Subcutaneous abdominal adipose tissue (tissue), 5 donors: ENCODE data around the gene GPR34.
"Not testable (repeated sequence)": the region's sequence is repeated elsewhere in the genome, so short reads cannot be mapped to it uniquely, and the experiment has no call there.

ENCODE experiments used
- H3K27ac ChIP-seq: one replicate; pipeline ENCODE4 v1.7.0; 2013; ENCODE audit warnings: low read depth, mild to moderate bottlenecking, inconsistent platforms, low read length, moderate library complexity
- H3K27me3 ChIP-seq, 5 donors: one replicate each; pipeline ENCODE4 v1.7.0; 2013; ENCODE audit warnings: low read length in 5 of 5, inconsistent platforms in 1 of 5; ENCODE audit not compliant: control insufficient read depth in 5 of 5, insufficient read depth in 4 of 5
- H3K36me3 ChIP-seq, 5 donors: one replicate each; pipeline ENCODE4 v1.7.0; 2013; ENCODE audit warnings: low read length in 5 of 5; ENCODE audit not compliant: control insufficient read depth in 5 of 5, insufficient read depth in 5 of 5
- H3K4me1 ChIP-seq, 5 donors: one replicate each; pipeline ENCODE4 v1.7.0; 2013; ENCODE audit warnings: low read length in 5 of 5, mild to moderate bottlenecking in 3 of 5, moderate library complexity in 1 of 5; ENCODE audit not compliant: control insufficient read depth in 5 of 5, insufficient read depth in 5 of 5
- H3K4me3 ChIP-seq, 5 donors: one replicate each; pipeline ENCODE4 v1.7.0; 2013; ENCODE audit warnings: low read length in 5 of 5, low read depth in 1 of 5
- H3K9ac ChIP-seq, 5 donors: one replicate each; pipeline ENCODE4 v1.7.0; 2013; ENCODE audit warnings: low read length in 5 of 5, mild to moderate bottlenecking in 4 of 5, moderate library complexity in 3 of 5
- H3K9me3 ChIP-seq, 5 donors: one replicate each; pipeline ENCODE4 v1.7.0; 2013; ENCODE audit warnings: low read length in 5 of 5; ENCODE audit not compliant: control insufficient read depth in 5 of 5
- donor health status: healthy.
- donor health status: healthy.
- donor health status: healthy.
- donor health status: healthy.
- donor health status: healthy.

The GPR34 gene

DNA sequence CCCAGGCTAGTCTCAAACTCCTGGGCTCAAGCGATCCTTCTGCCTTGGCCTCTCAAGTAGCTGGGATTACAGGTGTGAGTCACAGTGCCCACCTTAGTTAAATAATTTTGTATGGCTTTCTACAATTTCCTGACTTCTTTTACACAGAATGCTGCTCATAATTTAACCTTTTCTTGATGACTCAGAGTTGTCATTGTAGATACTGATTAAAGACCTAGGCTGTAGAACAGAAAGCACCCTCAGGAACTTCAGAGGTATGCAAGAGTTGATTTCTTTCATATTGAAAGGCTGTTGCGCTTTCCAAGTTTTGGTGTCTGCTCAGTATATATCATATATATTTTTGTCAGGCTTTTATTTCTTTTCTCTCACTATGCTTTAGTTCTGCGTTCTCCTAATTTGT, 21.1 kb upstream of the GPR34 start:
- no peaks in the 10 kb centered on the region for H3K27me3 ChIP-seq
- H3K4me3 ChIP-seq, result no peak overlapping the region
- no peak overlapping the region for H3K27ac ChIP-seq
- no peak overlapping the region for H3K9ac ChIP-seq
- no peaks in the 10 kb centered on the region for H3K9me3 ChIP-seq
- no peaks in the 10 kb centered on the region for H3K36me3 ChIP-seq
- peaks cover 0 to 8% (median 4%) of the 10 kb centered on the region in 5 donors for H3K4me1 ChIP-seq

DNA sequence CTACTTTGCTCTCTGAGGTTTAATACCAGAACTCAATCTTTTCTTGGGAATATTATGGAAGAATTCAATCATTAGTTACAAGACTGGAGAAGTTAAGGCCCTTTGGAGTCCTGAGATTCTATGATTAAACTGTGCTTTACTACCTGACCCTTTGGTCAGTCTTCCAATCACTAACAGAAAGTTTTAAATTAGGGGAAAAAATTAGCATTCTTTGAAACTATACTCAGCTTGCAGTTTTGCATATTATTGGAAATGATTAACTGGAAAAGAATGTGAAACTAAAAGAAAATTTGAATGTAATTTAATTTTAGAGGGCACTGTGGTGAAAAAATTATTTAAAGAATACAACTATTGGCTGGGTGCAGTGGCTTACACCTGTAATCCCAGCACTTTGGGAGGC, 18.7 kb upstream of the GPR34 start:
- H3K9me3 ChIP-seq, result no peaks in the 10 kb centered on the region
- no peaks in the 10 kb centered on the region for H3K36me3 ChIP-seq
- no peak overlapping the region for H3K27ac ChIP-seq
- no peaks in the 10 kb centered on the region for H3K27me3 ChIP-seq
- peaks cover 0 to 8% (median 4%) of the 10 kb centered on the region in 5 donors for H3K4me1 ChIP-seq
- no peak overlapping the region for H3K9ac ChIP-seq
- H3K4me3 ChIP-seq, result no peak overlapping the region

DNA sequence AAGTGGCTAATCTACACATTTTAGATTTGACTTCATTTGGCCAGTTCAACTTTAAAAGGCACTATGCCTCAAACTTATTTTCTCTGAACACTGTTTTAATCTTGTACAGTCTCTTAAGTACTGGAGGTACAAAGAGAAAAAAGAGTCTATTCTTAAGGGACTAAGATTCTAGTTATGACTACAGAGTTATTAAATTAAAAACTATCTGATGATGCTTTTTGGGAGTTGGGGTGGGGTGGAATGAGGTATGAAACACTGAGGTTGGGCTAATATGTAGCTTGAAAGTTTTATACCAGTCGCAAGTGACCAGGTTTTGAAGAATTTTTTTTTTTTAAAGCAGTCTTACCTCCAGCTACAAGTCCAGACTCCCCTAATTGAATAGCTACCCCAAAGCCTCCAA, 17.7 kb upstream of the GPR34 start:
- no peaks in the 10 kb centered on the region for H3K36me3 ChIP-seq
- no peak overlapping the region for H3K9ac ChIP-seq
- no peaks in the 10 kb centered on the region for H3K9me3 ChIP-seq
- no peaks in the 10 kb centered on the region for H3K27me3 ChIP-seq
- no peak overlapping the region for H3K4me3 ChIP-seq
- no peak overlapping the region for H3K27ac ChIP-seq
- H3K4me1 ChIP-seq, result peaks cover 0 to 8% (median 0%) of the 10 kb centered on the region in 5 donors

DNA sequence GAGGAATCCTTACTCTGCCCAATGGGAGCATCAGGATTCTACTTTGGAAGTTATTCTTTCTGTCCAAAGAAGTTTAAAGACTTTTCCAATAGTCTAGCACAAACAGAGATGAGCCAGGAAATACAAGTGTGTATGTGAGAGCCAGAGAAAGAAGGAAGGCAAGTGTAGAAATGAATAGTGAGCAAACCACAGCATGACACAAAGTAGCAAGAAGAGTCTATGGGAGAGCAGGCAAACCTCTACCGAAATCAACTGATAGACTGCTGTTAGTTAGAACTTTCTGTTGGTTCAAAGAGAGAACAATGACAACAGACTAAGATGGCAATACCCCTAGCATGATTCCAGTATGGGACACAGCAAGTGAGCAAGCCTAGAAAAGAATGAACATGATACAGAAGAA, 16.1 kb upstream of the GPR34 start:
- Histone ChIP-seq H3K36me3 (no peaks in the 10 kb centered on the region), H3K27ac (no peak overlapping the region), H3K4me1 (peaks cover 0 to 3% (median 0%) of the 10 kb centered on the region in 5 donors), H3K27me3 (peaks cover 0 to 2% (median 0%) of the 10 kb centered on the region in 5 donors), H3K9me3 (no peaks in the 10 kb centered on the region), H3K9ac (no peak overlapping the region), H3K4me3 (no peak overlapping the region)

DNA sequence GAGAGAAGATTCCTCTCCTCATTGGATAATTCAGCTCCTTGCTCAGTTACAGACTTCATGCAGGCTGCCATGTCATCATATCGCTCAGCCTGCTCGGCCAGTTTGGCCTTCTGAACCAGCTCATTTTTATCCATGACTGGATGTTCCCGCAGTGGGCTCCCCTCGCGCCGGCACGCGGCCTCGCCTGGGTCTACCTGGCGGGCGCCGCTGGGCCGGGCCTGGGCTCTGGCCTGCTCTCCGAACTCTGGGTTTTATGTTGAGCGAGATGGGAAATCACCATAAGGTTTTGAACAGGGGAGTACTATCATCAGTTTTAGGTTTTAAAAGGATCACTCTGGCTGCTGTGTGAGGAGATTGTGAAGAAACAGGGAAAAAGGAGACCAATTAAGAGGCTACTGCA, 12.4 kb upstream of the GPR34 start:
- H3K4me3 ChIP-seq, H3K9ac ChIP-seq, H3K4me1 ChIP-seq, H3K27me3 ChIP-seq, H3K36me3 ChIP-seq, H3K9me3 ChIP-seq, H3K27ac ChIP-seq: not testable (repeated sequence)

DNA sequence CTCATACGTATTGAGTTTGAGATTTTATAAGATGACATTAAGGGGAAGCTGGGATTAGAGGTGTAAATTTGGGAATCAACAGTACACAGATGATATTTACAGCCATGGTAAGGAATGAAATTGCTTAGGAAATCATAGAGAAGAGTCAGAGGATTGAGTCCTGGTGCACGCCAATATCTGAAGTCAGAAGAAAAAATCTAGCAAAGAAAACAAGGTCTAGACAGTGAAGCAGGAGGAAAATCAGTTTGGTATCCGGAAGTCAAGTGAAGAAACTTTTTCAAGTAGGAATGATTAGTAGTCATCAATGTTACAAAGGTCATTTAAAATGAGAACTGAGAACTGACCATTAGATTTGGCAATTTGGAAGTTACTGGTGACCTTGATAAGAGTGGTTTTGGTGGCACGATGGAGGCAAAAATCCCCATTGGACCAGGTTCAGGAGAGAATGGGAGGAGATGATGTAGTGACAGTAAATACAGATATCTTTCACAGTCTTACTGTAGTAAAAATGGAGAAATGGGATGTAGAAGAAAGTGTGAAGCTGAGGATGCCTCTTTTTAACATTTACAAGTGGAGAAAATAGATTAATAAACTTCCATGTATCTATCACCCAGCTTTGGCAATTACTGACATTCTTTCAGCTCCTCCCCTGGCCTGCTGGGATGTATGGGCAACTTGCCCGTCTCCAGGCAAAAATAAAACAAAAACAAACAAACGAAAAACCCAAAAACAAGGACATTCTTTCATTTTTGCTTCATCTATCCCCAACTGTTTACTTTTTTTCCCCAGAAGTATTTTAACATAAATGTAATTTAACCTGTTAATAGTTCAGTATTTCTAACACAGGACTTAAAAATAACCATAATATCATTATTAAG, 11.4 kb upstream of the GPR34 start:
- no peaks in the 10 kb centered on the region for H3K9me3 ChIP-seq
- H3K4me1 ChIP-seq, result peaks cover 0 to 5% (median 0%) of the 10 kb centered on the region in 5 donors
- no peaks in the 10 kb centered on the region for H3K36me3 ChIP-seq
- peak overlapping the region in 1 of 5 donors; percentile 1 for H3K9ac ChIP-seq
- H3K4me3 ChIP-seq, result no peak overlapping the region
- H3K27ac ChIP-seq, result peak overlapping the region; percentile 64
- peaks cover 0 to 2% (median 0%) of the 10 kb centered on the region in 5 donors for H3K27me3 ChIP-seq

DNA sequence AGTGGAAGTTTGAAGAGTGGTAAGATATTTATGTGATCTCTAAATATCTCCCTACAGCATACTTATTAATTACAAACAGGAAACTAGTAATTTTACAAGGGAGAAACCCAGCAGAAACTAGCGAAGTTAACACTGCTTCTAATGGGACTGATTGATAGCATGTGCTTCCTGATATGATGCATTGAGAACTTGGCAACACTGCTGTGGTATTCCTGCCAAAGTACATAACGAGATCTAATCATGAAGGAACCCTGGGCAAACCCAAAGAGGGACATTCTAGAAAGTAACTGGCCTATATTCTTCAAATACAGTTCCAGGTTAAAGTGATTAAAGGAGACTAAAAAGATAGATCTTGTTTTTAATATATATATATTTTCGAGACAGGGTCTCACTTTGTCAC, 4.6 kb upstream of the GPR34 start:
- H3K27me3 ChIP-seq, result peaks cover 0 to 2% (median 0%) of the 10 kb centered on the region in 5 donors
- peaks cover 0 to 6% (median 3%) of the 10 kb centered on the region in 5 donors for H3K4me1 ChIP-seq
- no peaks in the 10 kb centered on the region for H3K36me3 ChIP-seq
- no peak overlapping the region for H3K27ac ChIP-seq
- no peaks in the 10 kb centered on the region for H3K9me3 ChIP-seq
- H3K4me3 ChIP-seq, result no peak overlapping the region
- H3K9ac ChIP-seq, result no peak overlapping the region

DNA sequence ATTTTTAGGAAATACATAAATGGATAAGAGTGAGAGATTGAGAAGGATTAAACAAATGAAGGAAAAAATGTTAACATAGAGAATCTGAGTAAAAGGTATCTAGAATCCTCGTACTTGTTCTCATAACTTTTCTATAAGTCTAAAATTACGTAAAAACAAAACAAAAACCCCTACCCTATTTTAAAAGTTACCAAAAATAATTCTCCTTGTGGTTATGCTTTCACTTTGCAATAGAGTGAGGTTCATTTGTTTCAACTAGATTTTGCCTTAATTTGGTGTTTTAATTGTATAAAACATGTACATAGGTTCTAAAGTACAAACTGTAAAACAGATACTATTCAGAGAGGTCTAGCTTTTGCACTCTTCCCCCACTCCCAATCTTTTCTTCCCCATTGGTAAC, 3.8 kb upstream of the GPR34 start:
- H3K27ac ChIP-seq, result no peak overlapping the region
- no peak overlapping the region for H3K4me3 ChIP-seq
- H3K27me3 ChIP-seq, result peaks cover 0 to 2% (median 0%) of the 10 kb centered on the region in 5 donors
- no peaks in the 10 kb centered on the region for H3K36me3 ChIP-seq
- no peak overlapping the region for H3K9ac ChIP-seq
- H3K4me1 ChIP-seq, result peaks cover 0 to 10% (median 3%) of the 10 kb centered on the region in 5 donors
- no peaks in the 10 kb centered on the region for H3K9me3 ChIP-seq

DNA sequence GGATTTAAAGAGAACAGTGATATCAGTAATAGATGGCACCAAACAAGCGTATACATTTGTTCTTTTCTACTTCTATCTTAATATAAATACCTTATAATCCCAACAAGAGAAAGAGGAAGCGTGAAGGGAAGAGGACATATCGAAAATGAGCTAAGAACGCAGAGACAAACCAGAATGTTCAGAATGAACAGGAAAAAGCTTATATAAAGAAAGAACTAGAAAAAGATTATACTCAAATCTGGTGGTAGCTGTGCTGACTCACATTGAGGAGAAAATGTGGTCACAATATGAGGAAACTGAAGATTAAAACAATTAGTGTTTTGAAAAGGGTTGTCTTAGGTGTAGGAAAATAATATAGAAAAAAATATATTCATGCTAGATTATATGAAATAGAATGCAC, 2.0 kb upstream of the GPR34 start:
- no peaks in the 10 kb centered on the region for H3K36me3 ChIP-seq
- H3K4me1 ChIP-seq, result peaks cover 0 to 11% (median 3%) of the 10 kb centered on the region in 5 donors
- H3K4me3 ChIP-seq, result no peak overlapping the region
- no peak overlapping the region for H3K27ac ChIP-seq
- no peak overlapping the region for H3K9ac ChIP-seq
- peaks cover 0 to 2% (median 0%) of the 10 kb centered on the region in 5 donors for H3K27me3 ChIP-seq
- H3K9me3 ChIP-seq, result no peaks in the 10 kb centered on the region

DNA sequence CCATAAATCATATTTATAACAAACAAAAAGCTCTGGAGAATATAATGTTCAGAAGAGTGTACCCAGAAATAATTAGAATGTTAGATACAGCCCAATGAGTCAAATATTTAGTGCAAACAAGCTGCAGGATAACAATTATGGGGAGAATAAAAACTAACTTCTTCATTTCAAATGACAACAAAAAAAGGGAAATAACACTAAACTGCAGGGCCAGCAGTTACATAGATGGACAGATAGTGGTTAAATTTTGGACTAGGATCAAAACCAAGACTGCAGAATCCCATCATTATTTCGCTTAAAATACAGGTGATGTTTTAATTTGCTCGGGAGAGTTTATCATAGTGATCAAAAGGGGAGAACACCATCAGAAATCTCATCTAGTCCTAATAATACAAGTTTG, 617 bp upstream of the GPR34 start:
- Histone ChIP-seq H3K4me1 (peaks cover 0 to 20% (median 8%) of the 10 kb centered on the region in 5 donors), H3K4me3 (no peak overlapping the region)

More for the DNA sequence above, 617 bp upstream of the GPR34 start:
- Histone ChIP-seq H3K36me3 (no peaks in the 10 kb centered on the region), H3K9ac (no peak overlapping the region), H3K27ac (peak overlapping the region; percentile 69), H3K9me3 (no peaks in the 10 kb centered on the region), H3K27me3 (peaks cover 0 to under 1% (median 0%) of the 10 kb centered on the region in 5 donors)
